ENCODE results near the gene HIKESHI. TPM values are rescaled to one million over a fixed set of nuclear protein-coding genes. Genes with fewer than 3 reads are reported as not detected.

HIKESHI gene
- 30.6 TPM for total RNA-seq

GRCh38 chr11:86302092-86302793 is at the start of gene HIKESHI:
Gene HIKESHI (plus strand): TSS chr11:86302240. CDS start chr11:86302449, 209 bp downstream.
- ATAC-seq, result peak; percentile 98

GRCh38 chr11:86255896-86256295 is 46.1 kb upstream of the HIKESHI start:
- ATAC-seq, result no peak

- ATAC-seq, result no peak
These were observed 45.4 kb upstream of the HIKESHI start for GRCh38 chr11:86256608-86257007.

- no peak for ATAC-seq
These were observed 44.6 kb upstream of the HIKESHI start for GRCh38 chr11:86257446-86257845.

DNA sequence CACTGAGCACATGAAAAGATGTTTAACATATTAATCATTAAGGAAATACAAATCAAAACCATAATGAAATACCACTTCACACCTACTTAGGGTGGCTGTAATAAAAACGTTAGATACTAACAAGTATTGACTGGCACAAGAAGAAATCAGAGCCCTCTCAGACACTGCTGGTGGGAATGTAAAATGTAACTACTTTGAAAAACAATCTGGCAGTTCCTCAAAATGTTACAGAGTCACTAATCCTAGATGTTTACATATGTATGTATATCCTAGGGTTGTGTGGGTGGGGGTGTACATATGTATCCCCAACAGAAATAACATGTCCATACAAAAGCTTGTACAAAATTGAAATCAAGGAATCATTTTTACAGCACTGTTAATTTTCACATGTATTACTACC is 42.3 kb upstream of the HIKESHI start:
- no peak for ATAC-seq

- ATAC-seq, result no peak
These were observed 40.7 kb upstream of the HIKESHI start for GRCh38 chr11:86261328-86261727.

- no peak for ATAC-seq
These were observed 39.7 kb upstream of the HIKESHI start for GRCh38 chr11:86262387-86262786.

GRCh38 chr11:86264649-86265048 is 37.4 kb upstream of the HIKESHI start:
- no peak for ATAC-seq

GRCh38 chr11:86265194-86265593 is 36.8 kb upstream of the HIKESHI start:
- no peak for ATAC-seq

GRCh38 chr11:86269645-86270044 is 32.4 kb upstream of the HIKESHI start:
- no peak for ATAC-seq

GRCh38 chr11:86274503-86274902 is 27.5 kb upstream of the HIKESHI start:
- ATAC-seq, result no peak

DNA sequence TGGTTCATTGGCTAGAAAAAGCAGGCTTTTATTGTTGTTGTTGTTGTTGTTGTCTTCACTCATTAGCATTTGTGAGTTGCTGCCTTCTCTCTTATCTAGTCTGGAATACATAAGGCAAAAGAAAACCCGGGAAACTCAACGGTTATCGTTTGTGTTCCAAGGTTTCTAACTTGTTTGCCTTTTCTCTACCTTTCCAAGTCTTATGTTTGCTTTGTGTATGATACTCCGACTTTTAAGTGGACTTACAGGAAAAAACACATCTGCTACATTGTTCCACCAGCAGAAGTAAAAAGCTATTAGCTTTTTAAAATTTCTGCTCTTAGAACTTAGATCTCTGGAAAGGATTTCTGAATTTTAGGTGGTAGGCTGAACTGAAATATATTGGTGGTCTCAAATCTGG is 27.0 kb upstream of the HIKESHI start:
- no peak for ATAC-seq

DNA sequence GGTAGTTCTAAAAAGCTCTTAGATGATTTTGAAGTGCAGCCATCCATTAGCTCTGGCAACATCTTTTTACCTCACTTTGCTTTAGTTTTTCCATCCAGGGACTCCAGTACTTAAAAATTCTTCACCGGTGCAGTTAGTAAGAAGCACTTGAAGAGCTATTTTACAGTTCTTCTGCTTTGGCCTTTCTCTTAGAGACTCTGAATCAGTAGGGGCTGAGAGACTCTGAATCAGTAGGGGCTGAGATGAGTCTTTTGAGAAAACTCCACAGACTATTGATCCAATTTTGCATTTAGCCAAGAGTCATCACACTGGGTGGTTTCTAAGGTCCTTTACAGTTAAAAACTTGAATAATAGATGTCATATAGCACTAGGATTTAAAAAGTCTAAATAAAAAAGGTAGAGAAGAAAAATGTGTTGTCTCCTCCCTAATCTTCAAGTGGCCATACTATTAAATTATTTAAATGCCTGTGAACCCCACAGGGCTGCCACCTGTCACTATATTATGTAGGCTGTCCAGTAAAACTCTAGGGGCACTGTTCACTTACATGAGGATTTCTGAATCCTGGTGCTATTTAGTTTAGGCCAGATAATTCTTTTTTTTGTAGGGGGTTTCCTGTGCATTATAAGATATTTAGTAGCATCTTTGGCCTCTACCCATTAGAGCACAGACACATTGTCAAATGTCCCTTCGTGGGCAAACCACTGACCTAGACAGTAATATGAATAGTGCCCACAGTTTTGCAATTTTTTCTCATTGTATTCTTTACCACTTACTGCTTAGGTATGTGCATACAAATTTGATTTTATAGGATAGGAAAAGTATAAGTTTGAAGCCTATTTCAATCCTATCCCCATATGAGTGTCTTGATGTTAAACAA is 26.3 kb upstream of the HIKESHI start:
- ATAC-seq, result no peak

GRCh38 chr11:86277741-86278140 is 24.3 kb upstream of the HIKESHI start:
- ATAC-seq, result no peak

DNA sequence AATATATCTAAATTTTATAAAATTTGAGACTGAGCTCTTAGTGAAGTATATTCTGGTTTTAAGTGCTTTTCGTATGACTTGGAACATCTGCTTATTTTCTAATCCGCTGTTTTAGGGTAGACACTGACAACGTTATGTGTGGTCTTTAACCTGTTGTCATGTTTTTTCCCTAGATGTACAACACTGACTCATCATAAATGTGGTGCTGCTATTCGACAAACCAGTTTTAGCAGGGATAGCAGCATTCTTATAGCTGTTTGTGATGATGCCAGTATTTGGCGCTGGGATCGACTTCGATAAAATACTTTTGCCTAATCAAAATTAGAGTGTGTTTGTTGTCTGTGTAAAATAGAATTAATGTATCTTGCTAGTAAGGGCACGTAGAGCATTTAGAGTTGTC is 23.8 kb upstream of the HIKESHI start:
- no peak for ATAC-seq

GRCh38 chr11:86279747-86280146 is 22.3 kb upstream of the HIKESHI start:
- ATAC-seq, result no peak

GRCh38 chr11:86287468-86287796 is 14.6 kb upstream of the HIKESHI start:
- no peak for ATAC-seq

- no peak for ATAC-seq
These were observed 13.1 kb upstream of the HIKESHI start for GRCh38 chr11:86288776-86289507.

DNA sequence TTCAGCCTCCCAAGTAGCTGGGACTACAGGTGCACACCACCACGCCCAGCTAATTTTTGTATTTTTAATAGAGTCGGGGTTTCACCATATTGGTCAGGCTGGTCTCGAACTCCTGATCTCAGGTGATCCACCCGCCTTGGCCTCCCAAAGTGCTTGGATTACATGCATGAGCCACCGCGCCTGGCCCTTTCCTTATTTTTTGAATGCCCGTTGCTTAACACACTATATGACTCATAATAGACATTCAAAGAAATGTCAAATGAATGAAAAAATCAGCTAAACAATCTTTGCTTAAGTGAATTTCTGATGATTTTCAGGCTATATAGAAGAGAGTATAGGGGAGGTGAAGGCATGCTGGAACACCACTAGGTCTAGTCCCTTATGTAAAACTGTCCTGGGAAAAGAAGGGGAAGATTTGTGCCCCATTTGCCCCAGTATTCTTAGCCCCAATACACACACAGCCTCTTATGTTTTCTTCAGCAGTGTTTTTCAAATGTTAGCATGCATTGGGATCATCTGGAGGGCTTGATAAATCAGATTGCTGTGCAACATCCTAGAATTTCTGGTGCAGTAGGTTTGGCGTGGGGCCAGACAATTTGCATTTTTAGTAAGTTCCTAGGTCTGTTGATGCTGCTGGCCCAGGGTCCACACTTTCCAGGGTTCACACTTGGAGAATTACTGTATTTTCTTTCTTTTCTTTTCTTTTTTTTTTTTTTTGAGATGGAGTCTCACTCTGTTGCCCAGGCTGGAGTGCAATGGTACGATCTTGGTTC is 12.3 kb upstream of the HIKESHI start:
- ATAC-seq, result peak; percentile 19

GRCh38 chr11:86291466-86292262 is 10.4 kb upstream of the HIKESHI start:
- ATAC-seq, result peak; percentile 69

DNA sequence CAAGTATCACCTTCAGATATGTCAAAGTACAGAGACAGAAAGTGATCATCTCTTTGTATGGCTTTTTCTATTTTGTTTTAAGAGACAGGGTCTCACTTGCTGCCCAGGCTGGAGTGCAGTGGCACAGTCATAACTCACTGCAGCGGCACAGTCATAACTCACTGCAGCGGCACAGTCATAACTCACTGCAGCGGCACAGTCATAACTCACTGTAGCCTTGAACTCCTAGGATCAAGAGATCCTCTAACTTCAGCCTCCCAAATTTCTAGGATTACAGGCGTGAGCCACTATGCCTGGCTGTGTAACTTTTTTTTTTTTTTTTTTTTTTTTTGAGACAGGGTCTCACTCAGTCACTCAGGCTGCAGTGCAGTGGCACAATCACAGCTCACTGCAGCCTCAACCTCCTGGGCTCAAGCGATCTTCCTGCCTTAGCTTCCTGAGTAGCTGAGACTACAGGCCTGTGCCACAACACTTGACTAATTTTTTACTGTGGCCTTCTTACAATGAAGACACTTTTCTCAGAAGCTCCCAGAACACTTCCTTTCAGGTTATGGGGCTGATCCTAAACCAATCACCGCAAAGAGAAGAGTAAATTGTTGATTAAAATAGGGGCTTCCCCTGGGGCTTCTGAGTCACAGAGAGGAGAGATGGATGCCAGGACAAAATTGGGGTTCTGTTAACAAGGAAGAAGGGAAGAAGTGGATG is 9.0 kb upstream of the HIKESHI start:
- no peak for ATAC-seq
